HepG2 (cell line): ENCODE results near the gene RMI2. TPM values are rescaled to one million over a fixed set of nuclear protein-coding genes. Genes with fewer than 3 reads are reported as not detected.

Source experiments
- ASH2L ChIP-seq: fragments of 300-600, 200-600 bp; sonication (generic); IDR thresholded peaks from 2 replicates; pipeline ENCODE4 v1.7.0; 2017; ENCODE audit warnings: low read depth, mild to moderate bottlenecking, moderate library complexity, mixed read lengths, low read length; ENCODE audit not compliant: insufficient read length
- DNMT3B ChIP-seq: conservative IDR thresholded peaks from 2 replicates; pipeline ENCODE4 v1.6.1; 2016; ENCODE audit warnings: missing biosample characterization, control low read depth
- ETS1 ChIP-seq: sonication (generic); formaldehyde crosslinking; IDR thresholded peaks from 2 replicates; pipeline ENCODE4 v1.4.0; 2020; ENCODE audit warnings: missing genetic modification reagents
- HDAC6 ChIP-seq: fragments of 200-600 bp; sonication (generic); IDR thresholded peaks from 2 replicates; pipeline ENCODE4 v1.7.0; 2017; ENCODE audit warnings: mild to moderate bottlenecking, antibody characterized with exemption, low read length, low read depth
- HNRNPH1 ChIP-seq: fragments of 200-400 bp; formaldehyde crosslinking; optimal IDR thresholded peaks from 2 replicates; pipeline ENCODE3; 2017; ENCODE audit warnings: mild to moderate bottlenecking, low read depth, low read length
- JUNB ChIP-seq: sonication (generic); formaldehyde crosslinking; IDR thresholded peaks from 2 replicates; pipeline ENCODE4 v1.8.0; 2022; ENCODE audit warnings: missing genetic modification reagents, mild to moderate bottlenecking, borderline replicate concordance
- KAT2B ChIP-seq: fragments of 150-350 bp; IDR thresholded peaks from 2 replicates; pipeline ENCODE4 v1.6.1; 2014; ENCODE audit warnings: low read depth, low read length, borderline replicate concordance
- MAFF ChIP-seq: IDR thresholded peaks from 2 replicates; pipeline ENCODE4 v1.6.1; 2011; ENCODE audit warnings: low read depth, low read length, improper control_type of control experiment
- MAZ ChIP-seq, 2 experiments: sonication (generic) in 1 of 2; formaldehyde crosslinking in 1 of 2; IDR thresholded peaks; 2 replicates each; pipeline versions ENCODE4 v1.5.0 to v1.6.1; 2012 to 2020; ENCODE audit warnings: low read depth in 2 of 2, mild to moderate bottlenecking in 2 of 2, borderline replicate concordance in 1 of 2, improper control_type of control experiment in 1 of 2, low read length in 1 of 2, missing genetic modification reagents in 1 of 2, moderate library complexity in 1 of 2
- MEF2D ChIP-seq: sonication (generic); formaldehyde crosslinking; IDR thresholded peaks from 2 replicates; pipeline ENCODE4 v1.5.1; 2020; ENCODE audit warnings: mild to moderate bottlenecking, missing genetic modification reagents
- NFE2L2 ChIP-seq: fragments of 150-350 bp; IDR thresholded peaks from 2 replicates; pipeline ENCODE4 v1.6.1; 2014; ENCODE audit warnings: low read length
- POLR2AphosphoS5 ChIP-seq: IDR thresholded peaks from 2 replicates; pipeline ENCODE4 v1.6.1; 2012; ENCODE audit warnings: low read depth, low read length
- RAD21 ChIP-seq: fragments of 450-650 bp; formaldehyde crosslinking; IDR thresholded peaks from 2 replicates; pipeline ENCODE4 v1.5.0; 2020; ENCODE audit warnings: mild to moderate bottlenecking
- RARA ChIP-seq: IDR thresholded peaks from 2 replicates; pipeline ENCODE4 v1.6.1; 2016; ENCODE audit warnings: missing genetic modification reagents, missing compliant biosample characterization
- SMAD1 ChIP-seq: sonication (generic); formaldehyde crosslinking; IDR thresholded peaks from 2 replicates; pipeline ENCODE4 v1.4.0; 2020; ENCODE audit warnings: missing genetic modification reagents, low read depth, mild to moderate bottlenecking, borderline replicate concordance
- STAT6 ChIP-seq: sonication (generic); formaldehyde crosslinking; IDR thresholded peaks from 2 replicates; pipeline ENCODE4 v1.4.0; 2020; ENCODE audit warnings: missing genetic modification reagents, mild to moderate bottlenecking, borderline replicate concordance
- TSC22D2 ChIP-seq: sonication (generic); formaldehyde crosslinking; IDR thresholded peaks from 2 replicates; pipeline ENCODE4 v1.5.1; 2020; ENCODE audit warnings: missing genetic modification reagents, mild to moderate bottlenecking, borderline replicate concordance
- ZBTB7A ChIP-seq: sonication (generic); formaldehyde crosslinking; IDR thresholded peaks from 2 replicates; pipeline ENCODE4 v1.8.0; 2022; ENCODE audit warnings: mild to moderate bottlenecking, missing genetic modification reagents
- ZFAT ChIP-seq: sonication (generic); formaldehyde crosslinking; conservative IDR thresholded peaks from 2 replicates; pipeline ENCODE4 v1.8.1; 2023; ENCODE audit warnings: missing genetic modification reagents, inconsistent platforms
- ZNF468 ChIP-seq: sonication (generic); formaldehyde crosslinking; IDR thresholded peaks from 2 replicates; pipeline ENCODE4 v1.8.0; 2022; ENCODE audit warnings: mild to moderate bottlenecking, moderate library complexity, missing genetic modification reagents
- ZNF503 ChIP-seq: sonication (generic); formaldehyde crosslinking; IDR thresholded peaks from 2 replicates; pipeline ENCODE4 v1.4.0; 2020; ENCODE audit warnings: missing genetic modification reagents
- ZNF558 ChIP-seq: sonication (generic); formaldehyde crosslinking; IDR thresholded peaks from 2 replicates; pipeline ENCODE4 v1.9.0; 2022; ENCODE audit warnings: mild to moderate bottlenecking, missing genetic modification reagents, borderline replicate concordance
- ZNF589 ChIP-seq: sonication (generic); formaldehyde crosslinking; conservative IDR thresholded peaks from 2 replicates; pipeline ENCODE4 v1.8.0; 2022; ENCODE audit warnings: mild to moderate bottlenecking, moderate library complexity, missing genetic modification reagents
- ZNF619 ChIP-seq: sonication (generic); formaldehyde crosslinking; IDR thresholded peaks from 2 replicates; pipeline ENCODE4 v1.4.0; 2020; ENCODE audit warnings: mild to moderate bottlenecking, missing genetic modification reagents
- ZNF7 ChIP-seq: IDR thresholded peaks from 2 replicates; pipeline ENCODE4 v1.6.1; 2016; ENCODE audit warnings: missing biosample characterization, missing genetic modification reagents
- ZNF850 ChIP-seq: sonication (generic); formaldehyde crosslinking; conservative IDR thresholded peaks from 2 replicates; pipeline ENCODE4 v1.9.0; 2021; ENCODE audit warnings: mild to moderate bottlenecking, missing genetic modification reagents
- polyA plus RNA-seq, 8 experiments: library from polyadenylated mRNA; depleted of rRNA in 3 of 8; stranded (reverse) in 7 of 8; unstranded in 1 of 8; fragments of >200 nt; fragmentation: Illumina TruSeq in 4 of 8; extraction: Trizol in 4 of 8; gene quantifications; 2 replicates each; pipeline versions ENCODE4 v1.2.1 to v1.2.3, GENCODE V29; 2011 to 2016; ENCODE audit warnings: low read depth in 4 of 8, missing spikeins in 1 of 8, mixed read lengths in 1 of 8; ENCODE audit not compliant: insufficient read depth in 1 of 8
- total RNA-seq, 5 experiments: library from RNA; depleted of rRNA; stranded (reverse); fragments of >200 nt; fragmentation: Illumina TruSeq; extraction: Trizol; gene quantifications; 2 replicates each; pipeline ENCODE4 v1.2.3, GENCODE V29; 2016; ENCODE audit warnings: low read depth in 1 of 5

The RMI2 gene
- total and polyA plus RNA-seq, 2 of the 13 experiments (the other 11 are each of a cell fraction or from before 2014, with no cell fraction given), result 24.5 to 55.7 TPM

- no peak for TF ChIP-seq HDAC6
- no peak for TF ChIP-seq ZNF850 (CRISPR knock-in tag)
- no peak for TF ChIP-seq NFE2L2
- no peak for TF ChIP-seq HNRNPH1
- no peak for TF ChIP-seq MAFF
- no peak for TF ChIP-seq DNMT3B (CRISPR knock-in tag)
- TF ChIP-seq ZNF503, result no peak
- no peak for TF ChIP-seq ZNF7 (CRISPR knock-in tag)
- TF ChIP-seq RAD21 (CRISPR knock-in tag), result no peak
- no peak for TF ChIP-seq ZNF589 (CRISPR knock-in tag)
- TF ChIP-seq ZNF619 (CRISPR knock-in tag), result peak; percentile 45; the same call in 1 of the 2 replicates
- TF ChIP-seq MEF2D (CRISPR knock-in tag), result no peak
- TF ChIP-seq TSC22D2 (CRISPR knock-in tag), result no peak
- no peak for TF ChIP-seq MAZ (IDR thresholded peaks at IDR 0.05; ENCODE audit: borderline replicate concordance, low read depth, low read length)
- no peak for TF ChIP-seq MAZ (CRISPR knock-in tag; IDR thresholded peaks at IDR 0.05; ENCODE audit: low read depth)
- no peak for TF ChIP-seq POLR2AphosphoS5
- no peak for TF ChIP-seq SMAD1
- TF ChIP-seq ASH2L, result no peak
- TF ChIP-seq JUNB (CRISPR knock-in tag), result no peak
- no peak for TF ChIP-seq ZNF468 (CRISPR knock-in tag)
- no peak for TF ChIP-seq ZNF558 (CRISPR knock-in tag)
- TF ChIP-seq ZBTB7A (CRISPR knock-in tag), result 0 out of 2 replicates have a peak, but pooled peaks have one; percentile 15
- no peak for TF ChIP-seq STAT6 (CRISPR knock-in tag)
- no peak for TF ChIP-seq ZFAT (CRISPR knock-in tag)
- no peak for TF ChIP-seq ETS1 (CRISPR knock-in tag)
- TF ChIP-seq RARA (CRISPR knock-in tag), result peak; percentile 19; the same call in 1 of the 2 replicates
- TF ChIP-seq KAT2B, result no peak
Observed at GRCh38 chr16:11299865-11300559, 45.2 kb upstream of the RMI2 start (continued).
